Measurements from ENCODE around the gene CAVIN3. TPM values are rescaled to one million over a fixed set of nuclear protein-coding genes. Genes with fewer than 3 reads are reported as not detected.

Gene CAVIN3
- total and polyA plus RNA-seq, 4 donors = 23.2 to 122 (median 86.5) TPM

GRCh38 chr11:6336293-6336692 lies 16.0 kb upstream of the CAVIN3 start:
- 85 to 91% methylated on average over 3 of the region's 3 CpGs for WGBS, 2 donors
- ATAC-seq (ENCODE audit: insufficient read depth, low FRiP score) (no peak), DNase-seq (no peak)
- peaks cover 0 to 8% (median 0%) of the 10 kb centered on the region in 5 donors for H3K4me1 ChIP-seq (ENCODE audit: control insufficient read depth in 5 of 5, insufficient read depth in 5 of 5, low read length in 5 of 5)
- no peaks in the 10 kb centered on the region for H3K27me3 ChIP-seq (ENCODE audit: control insufficient read depth in 3 of 3, insufficient read depth in 3 of 3, low read length in 2 of 3)
- no peak for TF ChIP-seq CTCF (IDR thresholded peaks at IDR 0.05; ENCODE audit: control extremely low read depth, extremely low read depth)
- H3K4me3 ChIP-seq = no peak overlapping the region
- peaks cover 0 to 3% (median 0%) of the 10 kb centered on the region in 4 donors for H3K36me3 ChIP-seq (ENCODE audit: control insufficient read depth in 4 of 4, insufficient read depth in 4 of 4, low read length in 4 of 4)
- H3K9me3 ChIP-seq (ENCODE audit: control insufficient read depth in 4 of 4, insufficient read depth in 3 of 4, low read length in 3 of 4) = no peaks in the 10 kb centered on the region
- H3K27ac ChIP-seq (ENCODE audit: low read depth in 1 of 2, low read length in 1 of 2) = no peak overlapping the region
- no peak overlapping the region for H3K9ac ChIP-seq (ENCODE audit: insufficient read depth in 1 of 2, low read length in 2 of 2)

GRCh38 chr11:6334806-6335205 lies 14.5 kb upstream of the CAVIN3 start:
- no peak for DNase-seq
- TF ChIP-seq CTCF (IDR thresholded peaks at IDR 0.05; ENCODE audit: control extremely low read depth, extremely low read depth) = no peak
- whole genome bisulfite sequencing, 2 donors = 95 to 96% methylated on average over 6 of the region's 6 CpGs

GRCh38 chr11:6333095-6333494 lies 12.8 kb upstream of the CAVIN3 start:
- 26 to 53% methylated on average over 2 of the region's 2 CpGs for WGBS, 2 donors
- TF ChIP-seq CTCF (IDR thresholded peaks at IDR 0.05; ENCODE audit: control extremely low read depth, extremely low read depth) = no peak

More at GRCh38 chr11:6334806-6335205, 14.5 kb upstream of the CAVIN3 start:
- Histone ChIP-seq H3K9me3 (ENCODE audit: control insufficient read depth in 4 of 4, insufficient read depth in 3 of 4, low read length in 3 of 4) (no peaks in the 10 kb centered on the region), H3K4me1 (ENCODE audit: control insufficient read depth in 5 of 5, insufficient read depth in 5 of 5, low read length in 5 of 5) (peaks cover 0 to 8% (median 0%) of the 10 kb centered on the region in 5 donors), H3K36me3 (ENCODE audit: control insufficient read depth in 4 of 4, insufficient read depth in 4 of 4, low read length in 4 of 4) (peaks cover 0 to 3% (median 0%) of the 10 kb centered on the region in 4 donors), H3K9ac (ENCODE audit: insufficient read depth in 1 of 2, low read length in 2 of 2) (no peak overlapping the region), H3K27ac (ENCODE audit: low read depth in 1 of 2, low read length in 1 of 2) (no peak overlapping the region), H3K27me3 (ENCODE audit: control insufficient read depth in 3 of 3, insufficient read depth in 3 of 3, low read length in 2 of 3) (no peaks in the 10 kb centered on the region), H3K4me3 (no peak overlapping the region)
- no peak for ATAC-seq (ENCODE audit: insufficient read depth, low FRiP score)

GRCh38 chr11:6332066-6332465 lies 11.8 kb upstream of the CAVIN3 start:
- Histone ChIP-seq H3K4me1 (ENCODE audit: control insufficient read depth in 5 of 5, insufficient read depth in 5 of 5, low read length in 5 of 5) (peaks cover 0 to 8% (median 0%) of the 10 kb centered on the region in 5 donors), H3K27me3 (ENCODE audit: control insufficient read depth in 3 of 3, insufficient read depth in 3 of 3, low read length in 2 of 3) (no peaks in the 10 kb centered on the region), H3K36me3 (ENCODE audit: control insufficient read depth in 4 of 4, insufficient read depth in 4 of 4, low read length in 4 of 4) (no peaks in the 10 kb centered on the region), H3K9me3 (ENCODE audit: control insufficient read depth in 4 of 4, insufficient read depth in 3 of 4, low read length in 3 of 4) (no peaks in the 10 kb centered on the region), H3K27ac (ENCODE audit: low read depth in 1 of 2, low read length in 1 of 2) (no peak overlapping the region), H3K4me3 (no peak overlapping the region), H3K9ac (ENCODE audit: insufficient read depth in 1 of 2, low read length in 2 of 2) (no peak overlapping the region)
- no peak for TF ChIP-seq CTCF (IDR thresholded peaks at IDR 0.05; ENCODE audit: control extremely low read depth, extremely low read depth)
- ATAC-seq (ENCODE audit: insufficient read depth, low FRiP score) (no peak), DNase-seq (no peak)
- WGBS, 2 donors = 95% methylated on average over 5 of the region's 5 CpGs

More at GRCh38 chr11:6333095-6333494, 12.8 kb upstream of the CAVIN3 start:
- ATAC-seq (ENCODE audit: insufficient read depth, low FRiP score) (no peak), DNase-seq (peak in 1 of 3 donors; percentile 22)
- Histone ChIP-seq H3K36me3 (ENCODE audit: control insufficient read depth in 4 of 4, insufficient read depth in 4 of 4, low read length in 4 of 4) (no peaks in the 10 kb centered on the region), H3K27ac (ENCODE audit: low read depth in 1 of 2, low read length in 1 of 2) (no peak overlapping the region), H3K4me1 (ENCODE audit: control insufficient read depth in 5 of 5, insufficient read depth in 5 of 5, low read length in 5 of 5) (peaks cover 0 to 8% (median 0%) of the 10 kb centered on the region in 5 donors), H3K27me3 (ENCODE audit: control insufficient read depth in 3 of 3, insufficient read depth in 3 of 3, low read length in 2 of 3) (no peaks in the 10 kb centered on the region), H3K4me3 (no peak overlapping the region), H3K9ac (ENCODE audit: insufficient read depth in 1 of 2, low read length in 2 of 2) (no peak overlapping the region), H3K9me3 (ENCODE audit: control insufficient read depth in 4 of 4, insufficient read depth in 3 of 4, low read length in 3 of 4) (no peaks in the 10 kb centered on the region)

Measured in lung (tissue), 12 donors.